Right hindlimb (tissue), 1 donor: ENCODE results near the gene SWT1.

Source experiments
- DNase-seq: peaks from one replicate; pipeline ENCODE4 v3.0.0-alpha.2; 2018

SWT1 gene, protein sequence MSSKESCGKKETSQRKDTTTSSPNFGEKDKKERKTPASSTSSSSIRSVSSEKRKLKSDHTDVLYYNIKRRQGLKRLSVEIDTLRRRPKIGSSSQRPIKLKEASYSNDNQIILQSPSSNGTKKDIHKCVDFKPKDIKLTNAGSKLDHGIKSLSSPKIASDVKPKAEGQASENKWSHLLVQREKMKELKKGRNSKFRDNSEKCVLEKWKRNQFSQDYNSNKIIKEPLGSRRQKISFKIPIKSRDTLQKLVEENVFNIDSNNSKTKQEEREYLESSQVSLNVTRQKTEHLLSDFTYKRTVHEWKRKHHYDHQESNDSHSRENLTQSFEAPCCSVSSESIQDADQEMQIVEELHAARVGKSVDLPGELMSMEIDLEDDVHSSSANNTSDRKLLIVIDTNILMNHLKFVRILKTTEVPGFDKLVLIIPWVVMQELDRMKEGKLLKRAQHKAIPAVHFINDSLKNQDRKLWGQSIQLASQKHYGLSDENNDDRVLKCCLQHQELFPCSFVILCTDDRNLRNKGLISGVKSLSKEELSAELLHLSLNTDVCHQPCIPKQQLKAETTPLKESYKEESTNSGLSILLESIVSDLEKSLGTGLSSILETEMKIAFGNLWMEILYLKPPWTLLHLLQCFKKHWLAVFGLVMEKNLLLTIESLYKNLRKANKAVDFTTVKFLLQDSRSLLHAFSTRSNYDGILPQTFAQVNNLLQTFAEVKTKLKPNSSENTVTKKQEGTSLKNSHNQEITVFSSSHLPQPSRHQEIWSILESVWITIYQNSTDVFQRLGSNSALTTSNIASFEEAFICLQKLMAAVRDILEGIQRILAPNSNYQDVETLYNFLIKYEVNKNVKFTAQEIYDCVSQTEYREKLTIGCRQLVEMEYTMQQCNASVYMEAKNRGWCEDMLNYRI

DNA sequence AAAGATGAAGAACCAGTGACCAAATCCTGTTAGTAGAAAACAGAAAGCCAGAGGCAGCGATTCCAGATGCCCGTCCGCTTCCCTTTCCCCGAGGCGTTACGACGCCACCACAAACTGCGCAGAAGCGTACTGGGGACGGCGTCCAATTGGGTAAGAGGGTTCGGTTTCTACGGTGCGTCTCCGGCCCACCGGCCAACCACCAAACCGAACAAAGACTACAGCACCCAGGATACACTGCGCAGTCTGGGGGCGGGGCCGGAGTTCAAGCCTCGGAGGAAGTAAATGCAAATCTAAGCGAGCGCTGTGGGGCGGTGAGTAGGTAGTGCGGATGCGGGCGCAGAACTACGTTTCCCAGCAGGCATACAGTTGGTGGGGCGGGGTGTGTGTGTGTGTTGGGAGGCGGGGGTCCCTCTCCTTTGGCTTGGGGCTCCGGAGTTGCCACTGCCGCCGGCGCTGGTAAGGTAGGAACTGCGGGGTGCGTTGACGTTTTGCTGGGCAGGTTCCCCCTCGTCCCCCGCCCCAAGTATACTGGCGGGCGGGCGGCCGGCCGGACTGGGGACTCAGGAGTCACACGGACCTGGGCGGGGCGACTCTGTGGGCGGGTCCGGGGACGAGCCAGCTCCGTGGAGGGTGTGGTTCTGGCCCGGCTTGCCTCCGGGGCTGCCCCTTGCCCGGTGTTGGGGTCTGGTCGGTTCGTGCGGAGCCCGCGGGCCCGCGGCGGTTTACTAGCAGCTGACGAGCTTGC, at the start of gene SWT1, which contains the start of gene TRMT1L:
TSS of gene SWT1 (plus strand) at position 314 of the 745 bp plus-strand sequence. CDS start 3,675 bp downstream, outside the sequence.
TSS of gene TRMT1L (minus strand) at position 100 of the 745 bp plus-strand sequence. CDS start 241 bp downstream, outside the sequence.
- peak; percentile 100 for DNase-seq

DNA sequence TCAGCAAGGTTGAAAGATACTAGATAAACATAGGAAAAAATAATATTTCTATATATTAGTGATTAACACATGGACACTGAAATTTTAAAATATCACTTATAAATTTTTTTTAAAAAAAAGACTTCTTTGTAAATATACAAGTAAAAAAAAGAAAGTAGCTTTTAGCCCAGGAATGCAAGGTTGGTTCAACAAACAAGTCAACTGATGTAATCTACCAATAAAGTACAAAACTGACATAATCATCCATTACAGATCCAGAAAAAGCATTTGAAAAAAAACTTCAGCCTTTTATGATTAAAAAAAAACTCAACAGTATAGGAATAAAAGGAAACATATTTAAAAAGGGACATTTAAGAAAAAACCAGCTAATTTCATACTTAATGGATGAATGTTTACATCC, 48.6 kb upstream of the SWT1 start:
- DNase-seq: no peak

DNA sequence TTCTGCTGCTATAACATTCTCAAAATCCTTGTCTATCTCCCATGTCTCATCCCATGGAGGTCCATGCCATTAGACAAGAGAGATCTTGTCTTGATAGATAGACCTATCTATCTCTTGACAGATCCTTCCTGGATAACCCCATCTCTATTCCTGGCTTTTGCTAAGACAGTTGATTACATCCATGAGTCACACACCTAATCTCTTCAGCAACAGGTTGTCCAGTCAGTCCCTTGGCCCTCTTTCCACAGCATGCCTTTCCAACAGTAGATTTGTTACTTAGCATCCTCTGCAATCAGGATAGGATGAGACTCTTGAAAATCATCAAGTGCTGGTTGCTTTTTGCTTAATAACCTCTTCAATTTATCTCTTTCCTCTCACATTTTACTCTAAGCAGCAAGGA, 46.8 kb upstream of the SWT1 start:
- no peak for DNase-seq

DNA sequence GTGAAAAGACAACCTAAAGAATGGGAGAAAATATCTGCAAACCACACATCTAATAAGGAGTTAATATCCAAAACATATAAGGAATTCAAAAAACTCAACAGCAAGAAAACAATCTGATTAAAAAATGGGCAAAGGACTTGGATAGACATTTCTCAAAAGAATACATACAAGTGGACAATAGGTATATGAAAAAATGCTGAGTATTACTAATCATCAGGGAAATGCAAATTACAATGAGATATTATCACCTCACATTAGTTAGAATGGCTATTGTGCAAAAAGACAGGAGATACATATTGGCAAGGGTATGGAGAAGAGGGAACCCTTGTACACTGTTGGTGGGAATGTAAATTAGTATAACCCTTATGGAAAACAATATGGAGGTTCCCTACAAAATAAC, 45.1 kb upstream of the SWT1 start:
- DNase-seq: no peak

DNA sequence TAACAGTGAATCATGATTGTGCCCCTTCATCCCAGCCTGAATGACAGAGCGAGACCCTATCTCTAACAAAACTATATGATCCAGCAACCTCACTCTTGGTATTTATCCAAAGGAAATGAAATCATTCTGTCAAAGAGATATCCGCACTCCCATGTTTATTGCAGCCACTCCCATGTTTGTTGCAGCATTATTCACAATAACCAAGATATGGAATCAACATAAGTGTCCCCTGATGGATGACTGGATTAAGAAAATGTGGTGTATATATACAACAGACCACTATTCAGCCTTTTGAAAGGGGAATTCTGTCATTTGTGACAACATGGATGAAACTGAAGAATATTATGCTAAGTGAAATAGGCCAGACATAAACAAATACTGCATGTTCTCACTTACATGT, 44.6 kb upstream of the SWT1 start:
- no peak for DNase-seq

DNA sequence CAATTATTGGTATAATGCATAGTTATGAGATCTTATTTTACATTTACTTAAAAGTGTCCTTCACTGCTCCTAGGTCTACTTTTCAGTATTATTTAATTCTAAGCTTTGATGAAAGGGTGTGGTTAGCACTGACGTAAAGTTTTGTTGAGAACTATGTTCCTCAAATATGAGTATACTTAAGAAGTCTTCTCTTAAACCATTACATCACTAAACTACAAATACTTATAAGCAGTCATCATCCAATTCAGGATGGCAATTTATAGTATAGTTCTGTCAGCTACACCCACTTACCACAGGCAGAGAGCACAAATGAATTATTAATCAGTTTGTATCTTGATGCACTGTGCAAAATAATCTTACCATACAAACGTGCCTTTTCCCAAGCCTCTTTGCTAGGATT, 27.3 kb upstream of the SWT1 start:
- no peak for DNase-seq

DNA sequence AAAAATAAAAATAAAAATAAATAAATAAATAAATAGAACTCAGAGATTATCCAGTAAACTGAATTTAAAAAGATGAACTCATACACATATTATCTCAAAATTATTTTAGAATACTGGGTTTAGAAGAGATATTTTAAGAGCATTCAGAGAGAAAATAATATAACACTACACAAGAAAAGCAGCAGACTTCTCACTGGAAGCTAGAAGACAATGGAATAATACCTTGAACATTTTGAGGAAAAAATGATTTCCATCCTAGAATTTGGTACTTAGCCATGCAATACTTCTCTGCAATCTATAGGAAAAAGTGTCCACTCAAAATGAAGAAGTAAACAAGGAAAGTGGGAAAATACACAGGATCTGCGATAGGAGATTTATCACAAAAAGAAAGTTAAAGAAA, 24.4 kb upstream of the SWT1 start:
- no peak for DNase-seq

DNA sequence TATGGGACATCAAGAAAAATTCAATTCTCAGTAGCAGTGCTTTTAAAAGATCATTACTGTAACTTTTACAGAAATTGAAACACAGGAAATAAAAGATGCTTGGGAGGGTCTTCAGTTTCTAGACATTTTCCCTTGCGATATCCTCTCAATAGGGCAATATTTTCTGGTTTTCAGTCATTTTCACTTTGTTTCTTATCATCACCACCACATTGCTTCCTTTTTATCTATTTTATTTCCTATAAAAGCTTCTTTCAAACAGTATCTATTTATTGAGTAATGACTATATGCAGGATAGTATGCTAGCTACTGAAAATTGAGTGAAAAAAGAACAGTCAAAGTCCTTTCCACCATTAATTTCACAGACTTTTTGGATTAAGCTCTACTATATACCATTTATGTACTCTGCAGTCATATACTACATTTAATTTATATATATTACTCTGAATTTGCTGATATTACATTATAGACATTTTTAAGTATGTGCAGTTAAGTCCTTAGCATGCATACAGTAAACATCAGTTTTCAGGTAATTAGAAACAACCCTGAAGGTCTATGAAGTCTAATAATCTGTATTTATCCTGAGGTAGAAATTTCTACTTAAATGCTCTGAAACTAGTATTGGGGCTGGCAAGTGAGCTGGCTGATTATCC, 18.9 kb upstream of the SWT1 start:
- DNase-seq: no peak

DNA sequence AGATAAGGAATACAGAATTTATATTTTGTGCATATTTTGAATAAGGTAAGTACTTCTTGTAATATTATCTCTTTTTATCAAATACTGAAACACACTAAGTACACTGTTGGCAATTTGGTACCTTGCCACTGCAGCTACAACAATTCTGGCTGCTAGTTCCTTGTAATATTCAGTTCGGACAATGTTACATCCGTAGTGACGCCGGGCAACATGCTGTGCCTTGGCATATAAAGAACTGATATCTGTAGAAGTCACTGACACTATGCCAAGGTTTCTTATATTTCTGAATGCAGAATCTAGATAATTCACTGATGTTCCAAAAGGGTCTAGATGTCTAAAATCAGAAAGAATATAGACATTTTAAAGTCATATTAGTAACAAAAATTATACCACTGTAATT, 17.7 kb upstream of the SWT1 start:
- DNase-seq: no peak

DNA sequence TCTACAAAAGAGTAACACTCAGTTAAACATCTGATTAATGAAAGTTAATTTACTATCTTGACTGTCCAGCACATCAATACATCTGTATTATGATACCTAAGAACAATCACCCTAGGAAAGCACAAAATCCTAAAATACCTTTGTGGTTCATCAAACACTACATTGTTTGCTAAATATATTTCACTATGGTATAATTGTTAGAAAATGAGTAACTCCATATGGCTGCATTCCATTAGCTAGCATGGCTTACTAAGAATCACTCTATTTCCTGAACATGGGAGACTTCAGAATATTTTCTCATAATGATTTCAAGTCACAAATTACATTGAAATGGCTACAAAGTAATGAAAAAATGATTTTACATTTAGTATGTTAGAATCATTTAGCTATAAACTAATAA, 12.7 kb upstream of the SWT1 start:
- no peak for DNase-seq

DNA sequence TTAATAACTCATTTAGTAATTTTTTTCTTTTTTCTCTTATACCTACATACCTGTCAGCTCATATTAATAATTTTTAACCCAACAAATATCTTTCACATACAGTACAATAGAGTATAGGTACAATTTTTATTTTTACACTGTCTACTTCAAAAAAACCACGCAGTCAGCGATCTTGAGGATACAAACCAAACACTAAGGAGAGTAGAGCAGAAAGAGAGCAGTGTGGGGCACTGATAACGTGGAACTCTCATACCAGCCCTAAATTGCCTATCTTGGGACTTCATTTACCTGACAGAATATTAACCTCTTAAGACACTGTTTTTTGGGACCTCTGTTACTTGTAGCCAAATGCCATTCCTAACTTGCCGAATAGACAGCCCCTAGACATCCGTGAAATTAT, 5.8 kb upstream of the SWT1 start:
- DNase-seq: no peak

DNA sequence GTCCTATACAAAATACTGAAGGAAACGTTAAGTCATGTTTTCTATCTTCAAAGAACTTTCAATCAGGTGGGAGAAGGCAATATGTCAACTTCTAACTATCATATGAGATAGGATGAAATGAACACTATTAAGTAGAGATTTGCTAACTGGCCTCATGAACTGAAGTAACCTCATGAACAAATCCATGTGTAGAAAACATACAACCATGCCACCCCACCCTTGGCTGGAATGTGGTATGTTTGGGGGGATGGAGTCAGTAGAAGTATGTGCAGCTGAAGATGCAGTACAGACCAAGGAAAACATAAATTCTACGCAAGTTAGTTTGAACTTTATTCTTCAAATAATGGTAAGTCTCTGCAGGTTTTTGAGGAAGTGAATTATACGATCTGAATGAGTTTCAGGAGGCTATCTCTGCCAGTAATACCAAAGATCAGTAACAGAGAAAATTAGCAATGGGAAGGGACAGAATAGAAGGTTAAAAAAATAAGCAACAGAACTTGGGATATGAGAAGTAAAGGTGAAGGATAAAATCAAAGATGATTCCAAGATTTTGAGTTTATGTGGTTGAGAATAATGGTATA, 4.7 kb upstream of the SWT1 start:
- peak; percentile 33 for DNase-seq

DNA sequence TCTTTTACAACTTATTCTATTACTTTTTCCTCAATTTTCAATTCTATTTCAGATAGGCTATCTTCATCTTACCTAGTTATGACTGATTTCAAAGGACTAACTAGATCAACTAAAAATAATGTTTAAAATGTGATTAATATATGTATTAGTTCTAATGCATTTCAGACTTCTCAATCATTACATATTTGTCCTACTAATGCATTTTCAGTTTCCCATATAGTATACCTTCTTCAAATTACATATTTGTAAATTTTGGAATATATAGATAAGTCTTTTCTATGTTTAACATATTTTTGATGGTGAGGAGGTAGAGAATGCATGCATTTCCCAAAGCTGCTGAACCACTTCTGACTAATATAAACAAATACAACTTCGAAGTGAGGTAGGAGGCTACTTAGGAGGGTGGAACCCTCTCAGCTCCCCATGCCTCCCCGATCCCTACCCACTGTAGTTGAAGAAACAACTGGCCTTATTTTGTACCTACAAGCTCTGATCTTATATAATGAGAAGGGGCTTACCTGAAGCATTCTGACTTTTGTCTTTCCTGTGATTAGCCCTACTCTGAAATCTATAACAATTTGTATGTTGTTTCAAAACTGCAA, 2.0 kb upstream of the SWT1 start:
- DNase-seq: no peak

DNA sequence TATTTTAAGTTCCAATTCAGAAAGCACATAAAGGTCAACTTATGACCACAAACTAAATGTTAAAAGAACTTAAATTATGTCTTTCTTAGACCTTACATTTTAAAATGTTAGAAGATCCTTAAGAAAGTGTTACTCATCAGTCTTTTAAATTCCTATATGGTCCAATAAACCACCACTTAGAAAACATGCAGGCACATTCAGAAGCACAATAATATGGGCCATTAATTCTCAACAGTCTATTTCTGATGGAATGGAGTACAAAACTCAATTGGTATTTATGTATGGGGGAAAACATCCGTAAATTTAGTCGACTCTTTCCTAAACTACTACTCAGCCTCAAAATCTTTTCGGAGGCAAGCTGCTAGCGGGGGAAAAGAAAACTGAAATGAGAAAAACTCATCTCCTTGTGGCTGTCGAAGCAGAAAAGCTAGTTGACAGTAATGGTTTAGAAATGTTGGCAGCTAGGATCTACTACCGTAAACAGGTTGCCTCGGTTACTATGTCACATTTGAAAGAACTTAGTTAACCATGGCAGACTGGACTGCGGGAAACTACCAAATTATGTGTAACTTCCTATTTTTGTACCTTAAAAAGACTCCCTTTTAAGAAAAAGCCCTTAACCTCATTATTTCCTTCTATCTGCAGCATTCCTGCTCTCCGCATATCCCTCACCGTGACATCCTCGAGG, 1.2 kb upstream of the SWT1 start:
- peak; percentile 16 for DNase-seq

DNA sequence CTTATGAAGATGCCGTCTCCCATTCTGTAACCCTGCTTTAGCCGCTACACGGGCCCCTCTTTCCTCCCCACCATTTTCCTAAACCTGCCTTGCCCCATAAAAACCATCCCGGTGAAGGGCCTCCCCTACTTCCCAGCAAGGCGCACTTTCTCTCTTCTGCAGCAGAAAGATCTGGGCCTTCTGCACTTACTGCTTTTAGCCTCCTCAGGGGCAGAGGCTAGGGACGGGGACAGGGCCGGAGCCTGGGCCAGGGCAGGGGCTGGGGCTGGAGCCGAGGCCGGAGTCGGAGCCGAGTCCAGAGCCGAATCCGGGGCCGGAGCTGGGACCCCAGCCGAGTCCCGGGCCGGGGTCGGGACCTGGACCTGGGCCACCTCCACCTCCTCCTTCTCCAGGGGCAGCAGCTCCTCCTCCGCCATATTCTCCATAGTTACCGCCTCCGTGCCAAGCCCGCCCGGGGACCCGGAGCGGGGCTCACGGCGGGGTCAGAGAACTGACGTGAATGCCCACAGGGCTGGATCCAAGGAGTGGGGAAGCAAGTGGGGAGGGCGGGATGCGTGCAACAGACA, 596 bp upstream of the SWT1 start:
- no peak for DNase-seq

DNA sequence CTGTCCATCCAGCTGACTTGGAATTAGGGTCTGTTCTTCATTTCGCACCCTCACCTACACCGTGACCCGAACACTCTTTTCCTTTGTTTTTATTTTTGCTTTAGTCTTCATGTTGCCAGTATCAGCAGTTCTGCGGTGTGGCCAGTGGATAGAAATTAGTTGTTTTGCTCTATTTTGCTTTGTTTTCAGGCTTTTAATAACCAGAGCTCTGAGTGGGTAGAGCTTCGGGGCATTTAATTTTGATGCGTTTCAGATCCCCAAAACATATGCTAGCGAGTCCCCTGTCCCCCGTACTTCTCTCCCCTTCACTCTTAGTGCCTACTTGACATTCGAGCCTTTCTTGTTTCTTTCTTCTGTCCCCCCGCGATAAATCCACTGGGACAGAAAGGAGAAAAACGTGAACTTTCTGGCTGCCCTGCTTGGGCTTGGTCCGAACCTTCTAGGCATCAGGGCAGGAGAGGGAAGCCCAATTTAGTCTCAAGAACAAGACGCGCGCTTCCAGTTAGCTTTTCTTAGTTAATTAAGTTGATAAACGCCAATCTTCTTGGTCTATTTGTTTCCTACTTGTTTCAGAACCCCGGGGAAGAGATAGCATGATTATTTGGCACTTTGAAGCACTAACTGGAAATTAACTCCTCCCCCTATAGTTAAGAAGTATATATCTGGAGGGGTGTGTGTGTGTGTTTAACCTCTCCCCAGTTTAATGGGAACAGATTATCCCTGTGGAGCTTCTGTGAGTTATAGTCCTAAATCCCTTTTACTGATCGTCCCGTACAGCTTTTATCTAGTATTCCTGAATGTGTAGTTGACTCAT, 839 bp downstream of the SWT1 start:
- peak; percentile 21 for DNase-seq

DNA sequence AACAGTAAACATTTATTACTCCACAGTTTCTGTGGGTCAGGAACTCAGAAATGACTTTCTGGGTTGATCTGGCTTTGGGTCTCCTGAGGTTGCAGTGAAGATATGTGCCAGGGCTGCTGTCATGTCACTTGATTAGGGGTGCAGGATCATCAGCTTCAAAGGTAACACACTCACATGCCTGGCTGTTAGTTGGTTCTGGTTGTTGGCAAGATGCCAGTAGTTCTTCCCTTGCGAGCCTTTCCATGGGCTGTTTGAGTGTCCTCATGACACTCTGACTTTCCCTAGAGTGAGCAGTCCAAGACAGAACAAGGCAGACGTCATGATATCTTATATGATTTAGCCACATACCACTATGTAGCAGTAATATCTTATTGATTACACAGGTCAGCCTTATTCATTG, 1.8 kb downstream of the SWT1 start:
- no peak for DNase-seq

DNA sequence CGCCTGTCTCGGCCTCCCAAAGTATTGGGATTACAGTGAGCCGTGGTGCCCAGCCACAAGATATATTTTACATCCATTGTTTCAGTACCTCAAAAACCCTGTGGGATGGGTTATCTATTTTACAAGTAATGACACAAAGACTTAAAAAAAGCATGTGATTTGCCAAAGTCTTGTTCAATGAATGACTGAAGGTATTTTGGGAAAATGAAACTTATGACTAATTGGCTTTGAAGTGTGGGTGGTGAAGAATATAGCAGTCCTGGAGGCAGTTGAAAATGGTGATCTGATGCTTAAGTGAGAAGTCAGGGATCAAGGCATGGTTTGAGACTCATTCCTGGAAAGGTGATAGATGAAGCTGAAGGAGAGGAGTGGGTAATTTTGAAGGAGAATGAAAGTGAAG, 3.0 kb downstream of the SWT1 start:
- no peak for DNase-seq

DNA sequence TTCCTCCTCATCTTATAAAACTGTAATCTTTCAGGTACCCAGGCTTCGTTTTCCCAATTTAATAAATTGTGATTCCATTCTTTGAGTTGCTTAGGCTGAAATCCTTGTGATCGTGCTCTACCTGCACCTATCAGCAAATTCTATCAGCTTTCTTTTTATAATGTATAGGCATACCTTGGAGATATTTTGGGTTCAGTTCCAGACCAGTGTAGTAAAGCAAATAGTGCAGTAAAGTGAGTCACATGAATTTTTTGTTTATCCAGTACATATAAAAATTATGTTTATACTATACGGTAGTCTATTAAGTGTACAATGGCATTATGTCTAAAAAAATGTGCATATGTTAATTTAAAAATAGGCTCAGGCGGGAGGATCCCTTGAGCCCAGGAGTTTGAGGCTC, 5.5 kb downstream of the SWT1 start:
- no peak for DNase-seq

DNA sequence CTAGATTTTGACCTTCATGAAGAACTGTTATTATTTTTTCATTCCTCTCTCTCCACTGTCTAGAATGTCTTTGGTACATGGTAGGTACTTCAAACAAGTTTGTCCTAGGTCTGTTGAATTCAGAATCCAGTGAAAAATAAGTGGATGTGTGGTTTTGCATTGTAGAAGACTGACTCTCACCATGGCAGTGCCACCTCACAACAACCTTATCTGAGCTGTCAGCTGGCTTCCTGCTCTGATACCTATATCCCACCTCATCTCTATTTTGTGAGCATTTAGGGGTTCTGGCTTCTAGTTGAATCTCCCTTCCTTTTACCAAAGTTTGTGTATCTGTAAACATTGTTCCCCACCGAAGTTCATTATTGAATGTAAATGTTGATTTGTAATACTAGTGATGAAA, 9.1 kb downstream of the SWT1 start:
- DNase-seq: no peak
